A673 (cell line): ENCODE measurements around the gene MAML1. TPM values are rescaled to one million over a fixed set of nuclear protein-coding genes. Genes with fewer than 3 reads are reported as not detected.

Source experiments
- BruUV-seq: library from RNA; stranded (reverse); fragments of 400-500 nt; replicated peaks from 2 replicates; lab custom pipeline; 2021; lab: Mats Ljungman, UMichigan
- CTCF ChIA-PET: fragments of 300-600 bp; sonication (Branson Sonifier 250); formaldehyde crosslinking; loops from one replicate; lab custom pipeline; 2022; ENCODE audit warnings: antibody characterized with exemption; lab: Charles Lee
- POLR2A ChIA-PET: fragments of 300-600 bp; sonication (Branson Sonifier 250); formaldehyde crosslinking; loops from one replicate; lab custom pipeline; 2022; ENCODE audit warnings: antibody characterized with exemption; ENCODE audit not compliant: low non-redundant PET; lab: Charles Lee
- DNase-seq: peaks from one replicate; pipeline ENCODE4 v3.0.0-alpha.2; 2015; ENCODE audit warnings: low spot score
- H3K27ac ChIP-seq: fragments of 200-600 bp; sonication (generic); 2 replicates; pipeline ENCODE4 v1.5.1; 2016; ENCODE audit warnings: mixed run types, low read depth, mild to moderate bottlenecking, mixed read lengths, antibody characterized with exemption, low read length; ENCODE audit not compliant: poor library complexity, severe bottlenecking
- H3K27me3 ChIP-seq: fragments of 200-600 bp; sonication (generic); replicated peaks from 2 replicates; pipeline ENCODE4 v1.6.1; 2017; ENCODE audit warnings: mixed run types, low read depth, mild to moderate bottlenecking, mixed read lengths, antibody characterized with exemption, low read length; ENCODE audit not compliant: insufficient read depth, poor library complexity
- H3K36me3 ChIP-seq: fragments of 200-600 bp; sonication (generic); 2 replicates; pipeline ENCODE4 v1.6.1; 2016; ENCODE audit warnings: mixed run types, mild to moderate bottlenecking, mixed read lengths, antibody characterized with exemption, low read length; ENCODE audit not compliant: insufficient read depth, poor library complexity, severe bottlenecking
- H3K4me1 ChIP-seq: fragments of 200-600 bp; sonication (generic); 2 replicates; pipeline ENCODE4 v1.6.1; 2017; ENCODE audit warnings: mixed run types, mild to moderate bottlenecking, mixed read lengths, antibody characterized with exemption, low read length; ENCODE audit not compliant: insufficient read depth, poor library complexity, severe bottlenecking
- H3K4me3 ChIP-seq: fragments of 200-600 bp; sonication (generic); 2 replicates; pipeline ENCODE4 v1.5.1; 2016; ENCODE audit warnings: low read depth, mixed run types, mild to moderate bottlenecking, mixed read lengths, low read length; ENCODE audit not compliant: poor library complexity, severe bottlenecking
- H3K9me3 ChIP-seq: fragments of 200-600 bp; sonication (generic); 2 replicates; pipeline ENCODE4 v1.6.1; 2016; ENCODE audit warnings: mixed run types, low read depth, mild to moderate bottlenecking, mixed read lengths, antibody characterized with exemption, low read length; ENCODE audit not compliant: poor library complexity, severe bottlenecking
- CTCF ChIP-seq: fragments of 300-800, 200-600 bp; sonication (generic); conservative IDR thresholded peaks from 2 replicates; pipeline ENCODE4 v1.5.1; 2017; ENCODE audit warnings: low read depth, mild to moderate bottlenecking, antibody characterized with exemption, low read length, moderate library complexity, mixed read lengths
- EZH2 ChIP-seq: fragments of 200-600 bp; sonication (generic); IDR thresholded peaks from 2 replicates; pipeline ENCODE4 v1.6.1; 2017; ENCODE audit warnings: borderline replicate concordance, low read depth, mild to moderate bottlenecking, mixed read lengths, antibody characterized with exemption, low read length; ENCODE audit not compliant: poor library complexity, severe bottlenecking
- intact Hi-C: fragments of 100-400 bp; cut with micrococcal nuclease; formaldehyde crosslinking; loops from one replicate; pipeline ENCODE4 v1.10.0; 2022; ENCODE audit not compliant: unreplicated experiment
- total RNA-seq: library from RNA; stranded (reverse); gene quantifications from 2 replicates; pipeline ENCODE4 v1.2.3, GENCODE V29; 2021

Gene MAML1
- total RNA-seq, 1 experiment from 2014 or later = 34.3 TPM

GRCh38 chr5:179779826-179780225 lies 47.2 kb downstream of the MAML1 start:
- BruUV-seq = no TSS peak
- DNase-seq = no peak
- no peak overlapping the region for H3K4me3 ChIP-seq
- H3K27ac ChIP-seq = no peak overlapping the region
- ChIA-PET POLR2A (no interaction called here), CTCF (no interaction called here)
- no peaks in the 10 kb centered on the region for H3K9me3 ChIP-seq
- H3K27me3 ChIP-seq = no peaks in the 10 kb centered on the region
- intact Hi-C loops = no loop called here
- TF ChIP-seq EZH2 = no peak
- TF ChIP-seq CTCF = no peak
- no peaks in the 10 kb centered on the region for H3K4me1 ChIP-seq
- peaks cover 5% of the 10 kb centered on the region for H3K36me3 ChIP-seq

GRCh38 chr5:179780362-179780761 lies 47.7 kb downstream of the MAML1 start:
- H3K36me3 ChIP-seq = peaks cover 4% of the 10 kb centered on the region
- H3K4me3 ChIP-seq = no peak overlapping the region
- no peaks in the 10 kb centered on the region for H3K4me1 ChIP-seq
- no peak for DNase-seq
- intact Hi-C loops = no loop called here
- no peaks in the 10 kb centered on the region for H3K27me3 ChIP-seq
- no peaks in the 10 kb centered on the region for H3K9me3 ChIP-seq
- no peak for TF ChIP-seq EZH2
- TF ChIP-seq CTCF = no peak
- no TSS peak for BruUV-seq
- ChIA-PET CTCF (no interaction called here), POLR2A (no interaction called here)
- no peak overlapping the region for H3K27ac ChIP-seq

- peaks cover 4% of the 10 kb centered on the region for H3K36me3 ChIP-seq
- H3K4me1 ChIP-seq = no peaks in the 10 kb centered on the region
- H3K4me3 ChIP-seq = no peak overlapping the region
- intact Hi-C loops = no loop called here
- no peak for TF ChIP-seq CTCF
- TF ChIP-seq EZH2 = no peak
- no peak overlapping the region for H3K27ac ChIP-seq
- DNase-seq = no peak
- no TSS peak for BruUV-seq
- POLR2A ChIA-PET = no interaction called here
- no peaks in the 10 kb centered on the region for H3K9me3 ChIP-seq
- no peaks in the 10 kb centered on the region for H3K27me3 ChIP-seq
- CTCF ChIA-PET = no interaction called here
Observed at GRCh38 chr5:179781846-179782245, 49.2 kb downstream of the MAML1 start.
